H9 (cell line): ENCODE measurements around the gene SPDEF. TPM values are rescaled to one million over a fixed set of nuclear protein-coding genes. Genes with fewer than 3 reads are reported as not detected.
A peak's percentile ranks its signal among the peaks of the same experiment; 100 is the strongest.

Experiments
- DNase-seq: peaks from one replicate; pipeline ENCODE4 v3.0.0-alpha.2; 2017
- H2AFZ ChIP-seq: one replicate; pipeline ENCODE4 v1.6.1; 2013; ENCODE audit warnings: mild to moderate bottlenecking, low read length, control low read depth, moderate library complexity
- H2AK5ac ChIP-seq: 2 replicates; pipeline ENCODE4 v1.6.1; 2013; ENCODE audit warnings: low read length, control low read depth, mixed read lengths; ENCODE audit not compliant: insufficient read length
- H2BK120ac ChIP-seq: one replicate; pipeline ENCODE4 v1.6.1; 2013; ENCODE audit warnings: low read depth, mild to moderate bottlenecking, low read length, control low read depth, inconsistent platforms; ENCODE audit not compliant: poor library complexity, severe bottlenecking
- H2BK12ac ChIP-seq: 2 replicates; pipeline ENCODE4 v1.6.1; 2013; ENCODE audit warnings: low read length, control low read depth, mixed read lengths, low read depth; ENCODE audit not compliant: insufficient read length
- H2BK15ac ChIP-seq: 2 replicates; pipeline ENCODE4 v1.6.1; 2013; ENCODE audit warnings: low read depth, low read length, control low read depth
- H2BK20ac ChIP-seq: one replicate; pipeline ENCODE4 v1.6.1; 2013; ENCODE audit warnings: low read depth, mild to moderate bottlenecking, low read length, control low read depth, inconsistent platforms; ENCODE audit not compliant: poor library complexity, severe bottlenecking
- H2BK5ac ChIP-seq: 2 replicates; pipeline ENCODE4 v1.6.1; 2013; ENCODE audit warnings: low read length, control low read depth, mixed read lengths; ENCODE audit not compliant: insufficient read length
- H3K14ac ChIP-seq: 2 replicates; pipeline ENCODE4 v1.6.1; 2013; ENCODE audit warnings: low read length, control low read depth; ENCODE audit not compliant: insufficient read depth
- H3K18ac ChIP-seq: 2 replicates; pipeline ENCODE4 v1.6.1; 2013; ENCODE audit warnings: low read depth, mild to moderate bottlenecking, mixed read lengths, low read length, control low read depth; ENCODE audit not compliant: insufficient read length
- H3K23ac ChIP-seq: 2 replicates; pipeline ENCODE4 v1.6.1; 2013; ENCODE audit warnings: low read length, control low read depth, mixed read lengths, low read depth; ENCODE audit not compliant: insufficient read length
- H3K23me2 ChIP-seq: 2 replicates; pipeline ENCODE4 v1.6.1; 2013; ENCODE audit warnings: low read depth, mild to moderate bottlenecking, mixed read lengths, low read length, control low read depth; ENCODE audit not compliant: insufficient read length, poor library complexity, severe bottlenecking
- H3K27ac ChIP-seq: 2 replicates; pipeline ENCODE4 v1.5.1; 2013; ENCODE audit warnings: low read length, control low read depth, mixed read lengths, low read depth; ENCODE audit not compliant: insufficient read length
- H3K27me3 ChIP-seq: 2 replicates; pipeline ENCODE4 v1.6.1; 2013; ENCODE audit warnings: low read length, control low read depth, inconsistent platforms; ENCODE audit not compliant: insufficient read depth
- H3K4ac ChIP-seq: 2 replicates; pipeline ENCODE4 v1.6.1; 2013; ENCODE audit warnings: low read depth, mild to moderate bottlenecking, control low read depth, inconsistent platforms, low read length, moderate library complexity
- H3K4me1 ChIP-seq: 2 replicates; pipeline ENCODE4 v1.6.1; 2013; ENCODE audit warnings: low read length, control low read depth, inconsistent platforms; ENCODE audit not compliant: insufficient read depth
- H3K4me2 ChIP-seq: 2 replicates; pipeline ENCODE4 v1.6.1; 2013; ENCODE audit warnings: low read length, control low read depth, mixed read lengths; ENCODE audit not compliant: insufficient read length, insufficient read depth
- H3K56ac ChIP-seq: 2 replicates; pipeline ENCODE4 v1.6.1; 2013; ENCODE audit warnings: low read depth, mild to moderate bottlenecking, mixed read lengths, low read length, control low read depth; ENCODE audit not compliant: insufficient read length
- H3K79me1 ChIP-seq: 2 replicates; pipeline ENCODE4 v1.6.1; 2013; ENCODE audit warnings: low read depth, mild to moderate bottlenecking, moderate library complexity, low read length, control low read depth, inconsistent platforms; ENCODE audit not compliant: insufficient read depth, poor library complexity, severe bottlenecking
- H3K79me2 ChIP-seq: 2 replicates; pipeline ENCODE4 v1.6.1; 2013; ENCODE audit warnings: low read length, control low read depth, inconsistent platforms; ENCODE audit not compliant: insufficient read depth
- H3K9ac ChIP-seq: 2 replicates; pipeline ENCODE4 v1.6.1; 2013; ENCODE audit warnings: low read length, control low read depth, mixed read lengths; ENCODE audit not compliant: insufficient read length; ENCODE audit errors: extremely low read depth
- H3K9me3 ChIP-seq: one replicate; pipeline ENCODE4 v1.6.1; 2013; ENCODE audit warnings: low read depth, low read length, inconsistent platforms; ENCODE audit not compliant: control insufficient read depth
- H3T11ph ChIP-seq: one replicate; pipeline ENCODE4 v1.6.1; 2013; ENCODE audit warnings: mild to moderate bottlenecking, low read length, control low read depth, inconsistent platforms
- H4K20me1 ChIP-seq: one replicate; pipeline ENCODE4 v1.6.1; 2013; ENCODE audit not compliant: control insufficient read depth, insufficient read length, insufficient read depth
- H4K5ac ChIP-seq: 2 replicates; pipeline ENCODE4 v1.6.1; 2013; ENCODE audit warnings: low read depth, mild to moderate bottlenecking, mixed read lengths, low read length, control low read depth; ENCODE audit not compliant: insufficient read length
- H4K8ac ChIP-seq: replicated peaks from 2 replicates; pipeline ENCODE4 v1.6.1; 2013; ENCODE audit warnings: low read length, control low read depth, mixed read lengths, low read depth; ENCODE audit not compliant: insufficient read length
- H4K91ac ChIP-seq: 2 replicates; pipeline ENCODE4 v1.6.1; 2013; ENCODE audit warnings: low read depth, mild to moderate bottlenecking, moderate library complexity, mixed read lengths, low read length, control low read depth; ENCODE audit not compliant: insufficient read length
- H3K27ac Mint-ChIP-seq, 3 experiments: 2 replicates in 2 of 3; 3 replicates in 1 of 3; pipeline ENCODE4 v1.8.0; 2020 to 2021; ENCODE audit warnings: mixed read lengths in 3 of 3, mild to moderate bottlenecking in 1 of 3, moderate library complexity in 1 of 3
- H3K27me3 Mint-ChIP-seq: 2 replicates; pipeline ENCODE4 v1.8.0; 2021; ENCODE audit warnings: low read depth, mild to moderate bottlenecking, moderate library complexity, mixed read lengths
- H3K36me3 Mint-ChIP-seq, 3 experiments: 2 replicates in 2 of 3; 3 replicates in 1 of 3; pipeline ENCODE4 v1.8.0; 2020 to 2021; ENCODE audit warnings: low read depth in 3 of 3, mixed read lengths in 3 of 3; ENCODE audit not compliant: insufficient read depth in 1 of 3
- H3K4me1 Mint-ChIP-seq, 2 experiments: 2 replicates each; pipeline ENCODE4 v1.8.0; 2020; ENCODE audit warnings: mixed read lengths in 2 of 2
- H3K4me3 Mint-ChIP-seq, 2 experiments: 2 replicates in 1 of 2; 3 replicates in 1 of 2; pipeline ENCODE4 v1.8.0; 2020 to 2021; ENCODE audit warnings: mild to moderate bottlenecking in 2 of 2, mixed read lengths in 2 of 2, moderate library complexity in 1 of 2
- H3K9me3 Mint-ChIP-seq, 2 experiments: 2 replicates in 1 of 2; 3 replicates in 1 of 2; pipeline ENCODE4 v1.8.0; 2020; ENCODE audit warnings: mild to moderate bottlenecking in 2 of 2, mixed read lengths in 2 of 2, moderate library complexity in 1 of 2
- WGBS: extraction: QIAGEN DNeasy Blood & Tissue Kit; methylation state at CpG from one replicate; pipeline ENCODE4 v1.1.7; 2013; ENCODE audit warnings: missing lambda C conversion rate, low lambda C conversion rate, mixed read lengths; ENCODE audit not compliant: insufficient read length; ENCODE audit errors: extremely low coverage; 5-methylcytosine and 5-hydroxymethylcytosine counted together
- total RNA-seq: library from RNA; stranded (reverse); gene quantifications from 2 replicates; pipeline ENCODE4 v1.2.1, GENCODE V29; 2021
- TF ChIP-seq, protein P1 (sequence below): fragments of 200-600 bp; sonication (generic); conservative IDR thresholded peaks from 3 replicates; pipeline ENCODE4 v1.8.0; 2021; ENCODE audit warnings: antibody characterized with exemption, mild to moderate bottlenecking

SPDEF gene
- total RNA-seq, 1 experiment from 2014 or later, result 0.15 TPM

DNA sequence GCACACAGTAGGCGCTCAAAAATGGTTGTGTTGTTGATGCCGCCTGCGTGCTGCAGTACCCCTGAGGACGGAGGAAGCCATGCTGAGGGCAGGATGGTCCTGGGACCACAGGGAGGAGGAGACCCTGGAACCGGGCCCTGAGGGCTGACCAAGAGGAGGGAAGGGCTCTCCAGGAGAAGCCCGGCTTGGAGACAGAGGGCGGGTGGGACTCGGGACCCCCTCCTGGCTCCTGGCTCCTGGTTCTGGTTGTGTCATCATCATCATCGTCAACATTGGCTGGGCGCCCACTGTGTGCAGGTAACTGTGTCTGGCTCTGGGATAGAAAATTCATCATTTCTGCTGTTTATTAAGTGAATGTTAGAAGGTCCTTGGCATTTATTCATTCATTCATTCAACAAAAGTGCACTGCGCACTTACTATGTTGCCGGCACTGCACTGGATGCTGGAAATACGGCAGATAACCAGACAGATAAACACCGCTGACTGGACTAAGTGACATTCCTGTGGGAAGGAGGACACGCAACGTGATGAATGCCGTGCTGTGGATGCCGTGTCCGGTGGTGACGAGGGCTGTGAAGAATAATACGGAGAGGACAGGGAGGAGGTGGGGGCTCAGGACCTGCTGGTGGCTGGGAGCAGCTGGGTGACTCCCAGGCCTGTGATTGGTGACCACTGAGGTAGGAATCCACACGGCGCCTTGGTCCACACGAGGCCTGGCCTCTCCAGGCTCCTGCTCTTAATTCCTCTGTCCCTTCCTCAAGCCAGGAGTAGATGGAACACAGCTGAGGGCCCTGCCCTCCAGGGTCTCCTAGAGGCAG is 35.3 kb downstream of the SPDEF start:
- Histone ChIP-seq H3K9ac (no peak overlapping the region), H3K79me1 (no peaks in the 10 kb centered on the region), H3K23me2 (no peaks in the 10 kb centered on the region), H2BK20ac (no peak overlapping the region), H3K14ac (no peak overlapping the region; the same call in 1 of the 2 replicates), H3K4ac (no peak overlapping the region), H3K9me3 (no peaks in the 10 kb centered on the region), H3K4me1 (no peaks in the 10 kb centered on the region), H3K27ac (no peak overlapping the region), H4K91ac (no peak overlapping the region), H3K18ac (no peak overlapping the region), H4K8ac (no peak overlapping the region), H2AK5ac (no peak overlapping the region), H3K27me3 (no peaks in the 10 kb centered on the region), H2BK120ac (no peak overlapping the region), H2BK5ac (no peak overlapping the region), H2AFZ (no peak overlapping the region), H4K20me1 (no peaks in the 10 kb centered on the region), H2BK12ac (no peak overlapping the region), H3T11ph (no peak overlapping the region), H3K23ac (no peak overlapping the region), H3K56ac (no peak overlapping the region), H3K79me2 (no peaks in the 10 kb centered on the region), H4K5ac (no peak overlapping the region), H3K4me2 (no peak overlapping the region), H2BK15ac (no peak overlapping the region)
- TF ChIP-seq, protein P1, sequence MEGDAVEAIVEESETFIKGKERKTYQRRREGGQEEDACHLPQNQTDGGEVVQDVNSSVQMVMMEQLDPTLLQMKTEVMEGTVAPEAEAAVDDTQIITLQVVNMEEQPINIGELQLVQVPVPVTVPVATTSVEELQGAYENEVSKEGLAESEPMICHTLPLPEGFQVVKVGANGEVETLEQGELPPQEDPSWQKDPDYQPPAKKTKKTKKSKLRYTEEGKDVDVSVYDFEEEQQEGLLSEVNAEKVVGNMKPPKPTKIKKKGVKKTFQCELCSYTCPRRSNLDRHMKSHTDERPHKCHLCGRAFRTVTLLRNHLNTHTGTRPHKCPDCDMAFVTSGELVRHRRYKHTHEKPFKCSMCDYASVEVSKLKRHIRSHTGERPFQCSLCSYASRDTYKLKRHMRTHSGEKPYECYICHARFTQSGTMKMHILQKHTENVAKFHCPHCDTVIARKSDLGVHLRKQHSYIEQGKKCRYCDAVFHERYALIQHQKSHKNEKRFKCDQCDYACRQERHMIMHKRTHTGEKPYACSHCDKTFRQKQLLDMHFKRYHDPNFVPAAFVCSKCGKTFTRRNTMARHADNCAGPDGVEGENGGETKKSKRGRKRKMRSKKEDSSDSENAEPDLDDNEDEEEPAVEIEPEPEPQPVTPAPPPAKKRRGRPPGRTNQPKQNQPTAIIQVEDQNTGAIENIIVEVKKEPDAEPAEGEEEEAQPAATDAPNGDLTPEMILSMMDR, result no peak
- DNase-seq, result no peak
- Mint-ChIP-seq H3K36me3 (no peaks in the 10 kb centered on the region), H3K4me1 (peaks cover 2 to 23% of the 10 kb centered on the region in 2 experiments; a peak in 3 of 4 replicates), H3K9me3 (no peaks in the 10 kb centered on the region), H3K27me3 (peaks cover 4% of the 10 kb centered on the region; the same call in 1 of the 2 replicates), H3K27ac (peak overlapping the region in 2 of 3 experiments; percentile 44 to 62; a peak in 2 of 7 replicates), H3K4me3 (no peak overlapping the region)
- no CpG with 5 or more reads among the region's 24 CpGs for WGBS
